NCI-H510A treated with DMSO at 0.1 percent for 48 hours (cell line): ENCODE results near the gene DHX29.
A peak's percentile ranks its signal among the peaks of the same experiment; 100 is the strongest.

Experiments
- DNase-seq: peaks from one replicate; lab custom pipeline; 2025; lab: John Stamatoyannopoulos, UW

Gene DHX29

DNA sequence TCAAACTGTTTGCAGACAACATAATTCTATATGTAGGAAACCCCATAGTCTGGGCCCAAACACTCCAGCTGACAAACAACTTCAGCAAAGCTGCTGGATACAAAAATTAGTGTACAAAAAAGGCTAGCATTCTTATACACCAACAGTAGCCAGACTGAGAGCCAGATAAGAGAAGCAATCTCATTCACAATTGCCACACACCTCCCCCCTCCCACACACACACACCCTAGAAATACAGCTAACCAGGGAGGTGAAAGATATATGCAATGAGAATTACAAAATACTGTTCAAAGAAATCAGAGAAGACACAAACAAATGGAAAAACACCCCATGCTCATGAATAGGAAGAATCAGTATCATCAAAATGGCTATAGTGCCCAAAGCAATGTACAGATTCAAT, 9.3 kb upstream of the DHX29 start:
- no peak for DNase-seq

DNA sequence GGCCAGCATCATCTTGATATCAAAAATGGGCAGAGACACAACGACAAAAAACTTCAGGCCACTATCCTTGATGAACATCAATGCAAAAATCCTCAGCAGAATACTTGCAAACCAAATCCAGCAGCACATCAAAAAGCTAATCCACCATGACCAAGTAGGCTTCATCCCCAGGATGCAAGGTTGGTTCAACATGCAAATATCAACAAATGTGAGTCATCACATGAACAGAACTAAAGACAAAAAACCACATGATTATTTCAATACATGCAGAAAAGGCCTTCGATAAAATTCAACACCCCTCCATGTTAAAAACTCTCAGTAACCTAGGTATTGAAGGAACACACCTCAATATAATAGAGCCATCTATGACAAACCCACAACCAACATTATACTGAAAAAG, 8.8 kb upstream of the DHX29 start:
- DNase-seq: no peak

DNA sequence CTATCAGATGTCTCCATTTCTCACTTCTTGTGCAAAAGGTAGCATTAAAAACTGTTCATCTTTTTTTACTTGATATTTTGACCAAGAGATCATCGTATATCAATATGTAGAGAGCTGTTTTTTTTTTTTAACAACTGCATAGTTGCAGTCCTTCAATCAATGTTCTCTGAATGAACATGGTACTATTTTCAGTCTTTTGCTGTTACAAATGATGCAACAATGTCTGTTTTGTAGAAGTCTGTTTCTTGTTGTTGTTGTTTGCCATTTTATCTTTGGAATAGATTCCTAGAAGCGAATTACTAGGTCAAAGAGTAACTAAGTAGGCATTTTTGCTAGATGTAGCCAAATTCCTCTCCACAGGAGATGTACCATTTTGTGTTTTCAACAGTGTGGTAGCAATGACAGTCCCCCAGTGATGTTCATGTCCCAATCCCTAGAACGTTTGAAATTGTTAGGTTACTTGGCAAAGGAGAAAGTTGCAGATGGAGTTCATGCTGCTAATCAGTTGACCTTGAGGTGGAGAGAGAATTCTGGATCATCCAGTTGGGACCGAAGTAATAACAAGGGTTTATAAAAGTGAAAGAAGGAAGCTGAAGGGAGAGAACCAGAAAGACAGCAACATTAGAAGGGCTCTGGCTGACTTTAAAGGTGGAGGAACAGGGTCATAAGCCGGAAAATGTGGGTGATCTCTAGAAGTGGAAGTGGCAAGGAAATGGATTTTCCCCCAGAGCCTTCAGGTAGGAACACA, 6.5 kb upstream of the DHX29 start:
- DNase-seq: no peak

DNA sequence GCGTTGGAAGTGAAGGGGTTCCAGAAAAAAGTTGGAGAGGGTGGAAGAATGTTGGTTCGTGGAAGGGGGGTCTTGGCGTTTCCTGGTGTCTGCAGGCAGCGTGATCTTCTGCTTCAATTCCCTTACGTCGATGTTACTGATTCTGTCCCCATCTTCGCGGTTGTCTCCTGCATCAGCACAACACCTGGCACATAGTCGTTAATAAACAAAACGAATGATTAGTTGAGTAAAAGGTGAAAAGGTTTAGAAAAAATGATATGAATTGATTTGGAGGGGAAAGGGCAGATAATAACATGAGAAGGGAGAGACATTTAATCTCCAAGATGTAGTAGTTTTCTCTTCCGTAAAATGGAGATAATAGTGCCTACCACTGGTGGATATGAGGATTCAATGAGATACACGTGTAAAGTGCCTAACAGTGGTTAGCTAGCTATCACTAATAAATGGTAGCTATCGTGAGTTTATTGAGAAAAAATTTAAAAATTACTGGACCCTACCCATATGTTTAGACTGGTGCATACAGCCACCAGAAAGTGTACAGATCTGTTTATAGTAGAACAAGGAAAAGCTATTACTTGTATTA, 851 bp upstream of the DHX29 start:
- DNase-seq: no peak

DNA sequence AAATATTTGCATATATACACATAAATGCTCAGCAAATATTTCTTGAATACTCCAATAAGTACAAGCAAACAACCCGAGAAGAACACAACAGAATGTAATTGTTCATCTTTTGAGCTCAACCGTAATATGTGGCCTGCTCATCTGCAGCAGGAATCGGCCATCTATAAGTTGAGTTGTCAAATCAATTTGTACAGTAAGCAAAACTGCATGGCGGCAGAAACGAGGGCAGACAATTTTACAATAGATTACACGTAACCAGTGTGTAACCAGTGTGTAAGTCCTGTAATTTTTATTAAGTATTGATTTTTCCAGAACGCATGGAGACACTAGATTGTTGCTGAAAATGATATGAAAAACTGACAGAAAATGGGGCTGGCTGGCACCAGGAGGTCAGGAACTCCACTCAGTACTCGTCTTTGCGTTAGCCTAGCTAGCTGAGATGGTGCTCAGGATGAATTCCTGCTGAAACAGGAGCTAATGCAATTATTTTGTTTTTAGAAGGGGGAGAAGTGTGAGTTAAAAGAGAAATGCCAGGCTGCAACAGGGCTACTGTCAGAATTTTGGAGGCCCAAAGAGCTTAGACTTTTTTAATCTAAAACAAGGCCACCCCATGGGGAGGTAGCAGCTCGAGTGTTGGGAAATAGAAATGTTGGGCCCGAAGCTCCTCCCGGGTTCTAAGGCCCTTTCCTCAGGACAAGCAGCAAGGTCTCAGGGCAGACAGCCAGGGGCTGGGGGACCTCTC, 682 bp downstream of the DHX29 start:
- no peak for DNase-seq

DNA sequence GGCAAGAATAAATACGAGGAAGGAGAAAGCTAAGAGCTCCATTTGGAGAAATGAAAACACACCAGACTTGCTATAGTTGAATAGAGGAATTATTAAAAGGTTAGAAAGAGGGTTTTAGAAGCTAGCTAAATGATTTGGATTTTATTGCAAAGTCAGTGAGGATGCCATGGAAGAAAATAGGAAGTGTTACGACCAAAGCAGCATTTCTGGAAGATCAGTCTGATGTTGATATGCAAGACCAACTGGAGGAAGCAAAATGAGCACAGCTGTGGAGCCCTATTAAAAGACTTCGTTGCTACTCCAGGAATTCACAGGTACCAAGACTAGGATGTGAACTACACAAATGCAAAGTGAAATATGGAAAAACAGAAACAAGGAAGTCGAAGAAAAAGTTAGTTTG, 2.1 kb downstream of the DHX29 start:
- no peak for DNase-seq

DNA sequence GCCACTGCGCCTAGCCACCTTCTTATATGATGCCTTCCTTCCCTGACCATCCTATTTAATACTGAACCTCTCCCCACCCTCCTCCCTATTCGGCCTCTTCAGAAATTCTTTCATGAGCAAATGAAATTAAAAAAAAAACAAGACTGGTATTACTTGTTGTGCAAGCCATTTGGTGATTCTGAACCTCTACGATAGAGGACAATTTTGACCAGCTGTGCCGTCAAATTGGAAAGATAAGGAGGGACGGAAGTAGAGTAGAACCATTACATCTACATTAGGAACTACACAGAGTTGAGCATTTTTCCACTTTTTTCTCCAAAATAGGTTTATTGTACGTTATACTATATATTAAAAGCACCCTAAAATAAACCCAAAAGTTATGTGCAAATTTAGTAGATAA, 2.9 kb downstream of the DHX29 start:
- DNase-seq: no peak

DNA sequence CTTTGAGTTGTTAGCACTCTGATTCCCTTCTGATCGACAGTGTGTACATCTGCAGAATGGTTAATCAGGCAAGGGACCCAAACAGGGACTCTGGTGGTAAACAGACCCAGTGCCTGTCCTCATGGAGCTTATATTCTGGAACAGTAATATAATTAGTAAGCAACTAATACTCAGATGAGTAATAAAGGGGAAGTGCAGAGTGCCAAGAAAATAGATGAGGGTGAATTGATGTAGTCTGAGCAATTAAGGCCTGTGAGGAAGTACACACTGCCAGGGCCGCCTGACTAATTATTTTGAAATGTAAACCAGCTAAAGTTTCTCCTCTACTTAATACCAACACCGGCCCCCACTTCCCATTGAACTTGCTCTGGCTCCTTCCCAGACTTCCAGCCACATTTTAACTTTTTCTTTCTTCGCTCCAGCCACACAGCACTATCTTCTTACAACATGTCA, 4.2 kb downstream of the DHX29 start:
- DNase-seq: no peak

DNA sequence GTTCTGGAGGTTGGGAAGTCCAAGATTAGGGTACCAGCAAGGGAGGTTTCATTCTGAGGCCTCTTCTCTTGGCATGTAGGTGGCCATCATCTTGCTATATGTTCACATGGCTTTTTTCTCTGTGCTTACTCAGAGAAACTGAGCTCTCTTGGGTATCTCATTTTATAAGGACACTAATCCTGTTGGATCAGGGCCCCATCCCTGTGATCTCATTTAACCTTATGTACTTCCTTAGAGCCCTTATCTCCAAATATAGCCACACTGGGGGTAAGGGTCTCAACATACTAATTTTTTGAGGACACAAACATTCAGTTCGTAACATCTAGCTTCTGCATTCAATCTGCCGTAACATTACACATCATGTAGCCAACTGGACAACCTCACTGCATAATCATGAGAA, 6.6 kb downstream of the DHX29 start:
- DNase-seq: no peak

DNA sequence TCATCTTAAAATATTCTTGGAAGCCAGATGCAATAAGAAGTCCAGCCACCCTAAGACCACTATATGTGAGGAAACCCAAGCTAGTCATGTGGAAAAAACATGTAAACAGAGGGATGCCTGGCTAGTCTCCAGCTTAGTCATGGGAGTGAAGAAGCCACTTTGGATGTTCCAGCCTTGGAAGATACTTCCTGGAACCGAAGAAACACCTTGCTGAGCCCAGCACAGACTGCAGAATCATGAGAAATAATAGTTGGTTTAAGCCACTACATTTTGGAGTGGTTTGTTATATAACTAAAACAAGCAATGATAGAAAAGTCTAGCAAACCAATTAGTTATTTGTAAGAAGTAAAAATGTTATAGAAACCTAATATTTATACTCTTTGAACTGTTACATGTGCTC, 12.6 kb downstream of the DHX29 start:
- DNase-seq: no peak

DNA sequence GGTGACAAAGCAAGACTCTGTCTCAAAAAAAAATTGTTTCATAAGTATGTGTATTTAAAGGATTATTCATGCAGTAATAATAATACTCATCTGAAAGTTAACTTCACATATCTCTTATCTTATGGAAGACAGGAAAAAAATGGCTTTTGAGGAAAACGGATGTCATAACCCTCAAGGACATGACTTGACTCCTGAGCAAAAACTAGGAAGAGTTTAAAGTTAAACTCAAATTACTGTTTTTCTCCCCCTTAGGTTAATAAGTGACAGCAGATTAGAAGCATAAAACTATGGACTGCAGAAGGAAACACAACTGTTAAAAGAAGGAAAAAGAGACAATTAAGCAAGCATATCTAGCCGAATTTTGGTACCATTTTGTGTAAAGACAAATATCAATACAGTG, 16.5 kb downstream of the DHX29 start:
- DNase-seq: no peak

DNA sequence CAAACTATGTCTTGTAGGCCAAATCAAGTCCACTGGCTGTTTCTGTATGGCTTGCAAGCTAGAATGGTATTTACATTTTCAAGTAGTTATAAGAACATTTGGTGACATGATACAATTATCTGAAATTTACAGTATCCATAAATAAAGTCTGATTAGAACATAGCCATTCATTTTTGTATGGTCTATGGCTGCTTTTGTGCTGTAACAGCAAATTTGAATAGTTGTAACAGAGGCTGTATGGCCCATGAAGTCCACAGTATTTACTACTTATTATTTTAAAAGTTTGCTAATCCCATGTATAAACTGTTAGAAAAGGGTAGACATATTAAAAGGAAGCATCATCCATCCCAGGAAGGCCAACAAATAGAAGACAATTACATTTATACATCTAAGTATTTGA, 17.7 kb downstream of the DHX29 start:
- DNase-seq: no peak

DNA sequence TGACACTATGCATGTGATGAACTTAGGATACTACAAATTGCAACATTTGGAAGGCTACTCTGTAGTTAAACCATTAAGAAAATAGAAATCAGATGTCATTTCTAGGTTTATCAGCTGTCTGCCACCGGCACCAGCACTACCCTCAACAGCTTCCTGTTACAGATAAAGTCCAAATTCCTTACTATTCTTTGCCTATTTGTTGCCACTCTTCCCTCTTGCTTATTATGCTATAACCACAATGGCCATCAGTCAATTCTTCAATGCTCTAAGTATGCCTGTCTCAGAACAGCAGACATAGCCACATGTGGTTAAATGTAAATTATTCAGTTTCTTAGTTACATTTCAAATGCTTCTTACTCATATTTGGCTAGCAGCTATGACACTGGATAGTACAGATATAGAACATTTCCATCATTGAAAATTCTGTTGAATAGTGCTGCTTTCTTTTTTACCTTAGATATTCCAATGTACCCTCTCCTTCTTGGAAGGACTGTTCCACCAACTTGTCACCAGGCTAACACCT, 21.0 kb downstream of the DHX29 start:
- no peak for DNase-seq

DNA sequence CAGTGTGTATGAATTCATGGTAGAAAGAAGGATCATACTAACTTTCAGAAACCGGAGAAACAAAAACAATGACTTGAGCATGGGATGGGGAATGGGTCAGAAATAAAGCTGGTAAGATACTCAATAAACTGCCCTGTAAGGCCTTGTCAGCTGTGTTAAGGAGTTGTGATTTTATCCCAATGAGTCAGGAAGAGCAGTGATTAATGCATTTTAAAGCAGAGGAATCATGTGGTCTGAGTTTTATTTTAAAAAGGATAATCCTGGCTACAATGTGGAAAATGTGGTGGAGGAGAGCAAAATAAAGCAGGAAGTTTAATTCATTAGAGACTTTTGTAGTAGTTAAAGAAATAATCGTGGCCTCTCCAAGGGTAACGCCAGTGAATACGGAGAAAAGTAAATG, 28.7 kb downstream of the DHX29 start:
- DNase-seq: no peak

DNA sequence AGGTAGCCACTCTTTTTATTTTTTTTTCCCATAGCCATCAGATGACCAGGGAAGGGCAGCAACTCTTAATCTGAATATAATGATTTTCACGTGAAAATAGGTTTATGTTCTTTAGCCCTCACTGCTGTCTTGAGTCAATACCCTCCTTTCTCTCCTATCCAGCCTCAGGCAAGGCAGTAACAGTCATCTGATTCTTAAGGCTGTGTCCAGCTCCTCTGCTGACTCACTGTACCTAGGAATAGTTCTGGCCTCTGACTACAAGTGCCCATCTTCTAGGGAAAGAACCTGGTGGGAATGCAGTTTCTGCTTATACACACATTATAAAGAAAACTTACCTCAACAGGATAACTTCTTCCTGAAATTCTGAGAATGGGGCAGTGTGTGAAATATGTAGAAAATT, 30.7 kb downstream of the DHX29 start:
- DNase-seq: no peak

DNA sequence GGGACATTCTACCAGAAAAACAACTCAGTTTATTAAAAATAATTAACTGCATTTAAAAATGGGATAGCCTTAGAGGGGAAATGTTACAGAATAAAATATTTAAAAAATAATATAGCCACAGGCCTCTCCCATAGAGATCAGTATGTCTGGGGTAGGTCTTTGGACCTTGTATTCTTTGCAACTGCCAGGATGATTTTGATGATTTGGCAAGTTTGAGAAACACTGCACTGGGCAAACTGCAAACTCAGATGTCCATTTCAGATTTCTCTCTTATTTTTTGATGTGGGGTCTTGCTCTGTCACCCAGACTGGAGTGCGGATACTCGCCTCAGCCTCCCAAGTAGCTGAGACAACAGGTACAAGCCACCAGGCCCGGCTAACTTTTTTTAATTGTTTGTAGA, 49.2 kb downstream of the DHX29 start:
- DNase-seq: no peak

DNA sequence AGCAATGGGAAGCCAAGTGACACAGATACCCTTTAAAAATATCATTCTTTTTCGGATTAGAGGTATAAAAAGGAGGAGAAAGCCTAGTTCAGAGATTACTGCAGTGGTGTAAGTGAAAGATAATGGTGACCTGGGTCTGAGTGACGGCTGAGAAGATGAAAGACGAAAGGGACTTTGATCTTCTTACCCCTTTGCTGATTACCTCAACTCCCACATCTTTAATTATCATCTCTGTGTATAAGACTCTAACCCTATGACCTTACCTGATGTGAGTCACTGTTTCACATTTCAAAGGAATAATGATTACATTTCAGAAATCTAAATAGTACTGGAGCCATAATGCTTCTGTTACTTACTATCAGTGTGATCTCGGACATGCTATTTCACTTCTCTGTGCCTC, 52.7 kb downstream of the DHX29 start:
- no peak for DNase-seq

DNA sequence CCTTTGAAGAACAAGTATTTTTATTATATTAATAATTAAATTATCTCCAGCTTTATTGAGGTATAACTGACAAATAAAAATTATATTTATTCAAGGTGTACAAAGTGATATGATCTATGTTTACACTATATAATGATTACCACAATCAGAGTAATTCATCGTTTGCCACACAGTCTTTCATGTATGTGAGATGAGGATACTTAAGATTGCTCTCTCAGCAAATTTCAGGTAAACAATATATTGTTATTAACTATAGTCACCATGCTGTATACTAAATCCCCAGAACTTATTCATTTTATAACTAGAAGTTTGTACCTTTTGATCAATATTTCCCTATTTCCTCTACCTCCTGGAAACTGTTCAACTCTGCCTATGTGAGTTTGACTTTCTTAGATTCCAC, 57.4 kb downstream of the DHX29 start:
- DNase-seq: no peak

DNA sequence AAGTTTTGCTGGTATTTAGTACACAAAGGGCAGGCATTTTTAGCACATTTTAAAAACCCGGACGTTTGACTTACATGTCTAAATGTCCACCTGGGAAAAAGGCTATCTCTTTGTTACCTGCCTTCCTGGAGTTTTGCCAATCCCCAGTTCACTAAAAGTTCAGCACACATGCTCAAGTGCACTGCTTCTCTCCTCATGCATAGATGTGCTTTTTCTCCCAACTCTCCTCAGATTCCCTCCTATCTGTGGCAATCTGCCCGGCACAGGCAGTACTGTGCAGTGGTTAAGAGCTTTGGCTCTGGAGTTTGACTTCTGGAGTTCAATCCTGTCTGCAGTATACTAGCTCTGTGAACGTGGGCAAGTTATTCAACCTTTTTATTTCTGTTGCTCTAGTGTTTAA, 65.7 kb downstream of the DHX29 start:
- peak; percentile 3 for DNase-seq

DNA sequence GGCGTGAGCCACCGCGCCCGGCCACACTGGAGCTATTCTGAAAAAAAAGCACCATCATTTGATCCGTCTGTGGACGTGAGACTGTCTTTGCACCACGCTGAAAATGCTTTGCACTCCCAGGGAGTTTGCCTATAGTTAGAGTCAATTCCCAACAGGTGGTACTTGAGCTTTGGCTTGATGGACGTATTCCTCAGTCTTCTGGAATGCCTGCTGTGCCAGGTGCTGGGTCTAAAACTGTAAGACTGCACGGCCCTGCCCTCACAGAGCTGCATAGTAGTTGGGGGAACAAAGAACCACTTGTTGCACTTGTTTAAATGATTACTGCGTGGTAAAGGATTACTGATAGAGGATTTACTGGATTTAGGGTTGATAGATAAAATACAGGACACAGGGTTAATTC, 70.7 kb downstream of the DHX29 start:
- no peak for DNase-seq

DNA sequence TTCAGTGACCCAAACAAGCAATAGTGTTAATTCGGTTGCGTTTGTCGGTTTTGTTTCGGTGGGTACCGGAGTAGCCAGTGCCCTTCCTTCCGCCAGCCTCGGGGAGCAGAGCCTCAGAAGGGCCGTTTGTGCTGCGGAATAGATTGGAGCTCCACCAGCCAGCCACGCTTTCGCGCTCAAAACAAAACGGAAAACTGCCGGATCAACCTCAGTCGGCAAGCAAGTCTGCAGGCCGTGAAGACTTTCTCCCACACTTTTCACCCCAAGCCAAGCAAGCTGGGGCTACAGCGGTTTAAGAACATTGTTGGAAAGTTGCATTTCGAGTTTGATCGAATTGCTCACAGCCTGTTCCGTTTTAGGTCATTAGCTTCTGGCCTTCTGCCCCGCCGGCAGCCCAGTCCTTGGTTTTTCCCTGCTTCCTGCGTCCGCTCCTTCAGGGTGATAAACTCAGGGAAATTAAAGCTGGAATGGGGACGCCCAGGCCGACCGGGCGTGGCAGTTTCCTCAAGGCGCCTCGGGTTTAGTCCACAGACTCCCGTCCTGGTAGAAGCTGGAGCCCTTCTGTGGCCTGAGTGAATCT, 73.3 kb downstream of the DHX29 start:
- peak; percentile 52 for DNase-seq

DNA sequence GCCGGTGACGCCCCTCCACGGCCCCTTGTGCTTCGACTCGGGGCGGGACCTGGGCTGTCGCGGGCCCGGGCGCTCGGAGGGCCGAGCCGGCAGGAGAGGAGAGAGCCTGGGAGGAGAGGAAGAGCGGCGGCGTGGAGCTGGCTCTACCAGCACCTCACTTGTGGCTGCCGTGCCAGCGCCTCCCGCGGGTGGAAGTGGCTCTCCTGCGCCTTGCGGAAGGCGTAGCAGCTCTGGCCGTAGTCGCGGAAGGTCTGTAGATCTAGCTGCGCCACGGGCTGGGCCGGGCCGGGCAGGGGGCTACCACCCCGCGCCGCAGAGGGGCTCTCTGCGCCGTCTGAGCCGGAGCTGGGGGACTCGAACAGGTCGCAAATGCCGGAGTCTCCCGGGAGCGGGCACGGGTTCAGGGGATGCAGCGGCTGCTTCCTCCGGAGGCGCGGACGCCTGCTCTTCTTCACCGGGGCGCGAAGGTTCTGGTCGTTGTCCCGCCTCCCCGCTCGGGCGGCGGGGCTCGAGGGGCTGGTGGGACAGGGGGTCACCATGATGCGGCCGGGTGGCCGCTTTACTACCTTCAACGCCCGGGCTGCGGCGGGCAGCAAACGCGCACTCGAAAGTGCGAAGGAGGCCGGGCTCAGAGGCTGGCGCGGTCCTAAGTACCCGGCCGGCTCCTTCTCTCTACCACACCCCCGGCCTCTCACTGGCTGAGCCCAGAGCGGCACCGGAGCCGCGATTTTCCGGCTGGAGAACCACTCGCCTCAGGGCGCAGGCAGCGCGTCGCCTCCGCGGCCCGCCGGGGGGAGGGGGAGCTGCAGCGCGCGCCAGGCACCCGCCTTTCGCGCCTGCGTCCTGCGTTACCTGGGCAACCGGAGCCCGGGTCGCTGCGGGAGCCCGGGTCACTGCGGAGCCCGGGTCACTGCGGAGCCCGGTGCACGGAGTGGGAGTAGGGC, 74.2 kb downstream of the DHX29 start, which contains the start of gene CCNO:
Gene CCNO, minus strand, starts transcription at position 624 of the 944 bp plus-strand sequence. Its CDS starts 85 bp downstream, at position 539.
- peak; percentile 48 for DNase-seq
